Stimulated activated CD4-positive, alpha-beta T cell treated with anti-CD3 and anti-CD28 coated beads, TNF-alpha, amount 100 ng/mL, for 24 hours (primary cell): Measurements from ENCODE around the gene NINL.
"Not testable (repeated sequence)": the region's sequence is repeated elsewhere in the genome, so short reads cannot be mapped to it uniquely, and the experiment has no call there.

Experiments used
- DNase-seq, 3 experiments: peaks; one replicate each; pipeline ENCODE4 v3.0.0-alpha.2; 2020; ENCODE audit warnings: low read depth in 3 of 3

Gene NINL

GRCh38 chr20:25552977-25553376 is 32.4 kb downstream of the NINL start:
- no peak for DNase-seq

- DNase-seq = no peak
These were observed 33.7 kb downstream of the NINL start for GRCh38 chr20:25551413-25552215.

GRCh38 chr20:25550645-25551337 is 34.5 kb downstream of the NINL start:
- DNase-seq = not testable (repeated sequence)

- DNase-seq = no peak
These were observed 35.4 kb downstream of the NINL start for GRCh38 chr20:25549843-25550477.

- DNase-seq = no peak
These were observed 36.1 kb downstream of the NINL start for GRCh38 chr20:25549172-25549773.

- no peak for DNase-seq
These were observed 36.7 kb downstream of the NINL start for GRCh38 chr20:25548613-25549086.

GRCh38 chr20:25547999-25548398 is 37.3 kb downstream of the NINL start:
- no peak for DNase-seq

GRCh38 chr20:25547063-25547462 is 38.3 kb downstream of the NINL start:
- DNase-seq = no peak

GRCh38 chr20:25546048-25546447 is 39.3 kb downstream of the NINL start:
- DNase-seq = no peak

GRCh38 chr20:25545171-25545570 is 40.2 kb downstream of the NINL start:
- DNase-seq = no peak

- DNase-seq = no peak
These were observed 40.6 kb downstream of the NINL start for GRCh38 chr20:25544734-25545133.

GRCh38 chr20:25544311-25544710 is 41.0 kb downstream of the NINL start:
- DNase-seq = no peak

- DNase-seq = no peak
These were observed 42.3 kb downstream of the NINL start for GRCh38 chr20:25543068-25543467.

GRCh38 chr20:25541676-25542075 is 43.7 kb downstream of the NINL start:
- DNase-seq = no peak

- no peak for DNase-seq
These were observed 45.3 kb downstream of the NINL start for GRCh38 chr20:25539742-25540672.

- no peak for DNase-seq
These were observed 46.3 kb downstream of the NINL start for GRCh38 chr20:25538838-25539665.

- no peak for DNase-seq
These were observed 47.4 kb downstream of the NINL start for GRCh38 chr20:25537890-25538289.

GRCh38 chr20:25535762-25536161 is 49.6 kb downstream of the NINL start:
- no peak for DNase-seq

GRCh38 chr20:25534845-25535244 is 50.5 kb downstream of the NINL start:
- DNase-seq = no peak
